GM18951 (cell line): ENCODE results near the gene SUMF1.

Experiments
- POLR2A ChIP-seq: IDR thresholded peaks from 4 replicates; pipeline ENCODE4 v1.6.1; 2011; ENCODE audit warnings: mild to moderate bottlenecking; ENCODE audit not compliant: insufficient read length, insufficient read depth; ENCODE audit errors: extremely low read depth
- in situ Hi-C: fragments of 300-500 bp; cut with MboI; formaldehyde crosslinking; loops from one replicate; pipeline ENCODE4 v1.12.0; 2022; ENCODE audit warnings: low sequenced_read_pairs, mixed read lengths, inconsistent platforms; ENCODE audit not compliant: unreplicated experiment

SUMF1 gene

GRCh38 chr3:4335840-4336562, 131.1 kb downstream of the SUMF1 start:
- in situ Hi-C loops, result loop anchor here (25.0 kb wide), 1 partner anchor 726 kb away; no protein-coding TSS in a partner anchor
- TF ChIP-seq POLR2A, result no peak

GRCh38 chr3:4334548-4334947, 132.5 kb downstream of the SUMF1 start:
- TF ChIP-seq POLR2A, result no peak
- in situ Hi-C loops, result loop anchor here (25.0 kb wide), 1 partner anchor 728 kb away; no protein-coding TSS in a partner anchor

GRCh38 chr3:4332991-4333390, 134.1 kb downstream of the SUMF1 start:
- no peak for TF ChIP-seq POLR2A
- in situ Hi-C loops, result loop anchor here (25.0 kb wide), 1 partner anchor 729 kb away; no protein-coding TSS in a partner anchor

GRCh38 chr3:4332574-4332973, 134.5 kb downstream of the SUMF1 start:
- TF ChIP-seq POLR2A, result no peak
- in situ Hi-C loops, result loop anchor here (25.0 kb wide), 1 partner anchor 730 kb away; no protein-coding TSS in a partner anchor

- in situ Hi-C loops, result loop anchor here (25.0 kb wide), 1 partner anchor 730 kb away; no protein-coding TSS in a partner anchor
Observed at GRCh38 chr3:4332111-4332510, 135.0 kb downstream of the SUMF1 start.

GRCh38 chr3:4329806-4330205, 137.3 kb downstream of the SUMF1 start:
- in situ Hi-C loops, result loop anchor here (25.0 kb wide), 1 partner anchor 732 kb away; no protein-coding TSS in a partner anchor

More at GRCh38 chr3:4332111-4332510, 135.0 kb downstream of the SUMF1 start:
- no peak for TF ChIP-seq POLR2A

GRCh38 chr3:4326868-4327267, 140.2 kb downstream of the SUMF1 start:
- in situ Hi-C loops, result loop anchor here (25.0 kb wide), 1 partner anchor 735 kb away; no protein-coding TSS in a partner anchor
- no peak for TF ChIP-seq POLR2A

- no peak for TF ChIP-seq POLR2A
- in situ Hi-C loops, result no loop called here
Observed at GRCh38 chr3:4323246-4324027, 143.6 kb downstream of the SUMF1 start.

- in situ Hi-C loops, result no loop called here
Observed at GRCh38 chr3:4322635-4323034, 144.4 kb downstream of the SUMF1 start.

GRCh38 chr3:4321732-4322131, 145.3 kb downstream of the SUMF1 start:
- in situ Hi-C loops, result no loop called here
- no peak for TF ChIP-seq POLR2A

More at GRCh38 chr3:4322635-4323034, 144.4 kb downstream of the SUMF1 start:
- TF ChIP-seq POLR2A, result no peak

- in situ Hi-C loops, result no loop called here
- no peak for TF ChIP-seq POLR2A
Observed at GRCh38 chr3:4320096-4320911, 146.8 kb downstream of the SUMF1 start.

- TF ChIP-seq POLR2A, result no peak
- in situ Hi-C loops, result no loop called here
Observed at GRCh38 chr3:4314688-4315087, 152.4 kb downstream of the SUMF1 start.
